ENCODE measurements around the gene TPK1.

DNA sequence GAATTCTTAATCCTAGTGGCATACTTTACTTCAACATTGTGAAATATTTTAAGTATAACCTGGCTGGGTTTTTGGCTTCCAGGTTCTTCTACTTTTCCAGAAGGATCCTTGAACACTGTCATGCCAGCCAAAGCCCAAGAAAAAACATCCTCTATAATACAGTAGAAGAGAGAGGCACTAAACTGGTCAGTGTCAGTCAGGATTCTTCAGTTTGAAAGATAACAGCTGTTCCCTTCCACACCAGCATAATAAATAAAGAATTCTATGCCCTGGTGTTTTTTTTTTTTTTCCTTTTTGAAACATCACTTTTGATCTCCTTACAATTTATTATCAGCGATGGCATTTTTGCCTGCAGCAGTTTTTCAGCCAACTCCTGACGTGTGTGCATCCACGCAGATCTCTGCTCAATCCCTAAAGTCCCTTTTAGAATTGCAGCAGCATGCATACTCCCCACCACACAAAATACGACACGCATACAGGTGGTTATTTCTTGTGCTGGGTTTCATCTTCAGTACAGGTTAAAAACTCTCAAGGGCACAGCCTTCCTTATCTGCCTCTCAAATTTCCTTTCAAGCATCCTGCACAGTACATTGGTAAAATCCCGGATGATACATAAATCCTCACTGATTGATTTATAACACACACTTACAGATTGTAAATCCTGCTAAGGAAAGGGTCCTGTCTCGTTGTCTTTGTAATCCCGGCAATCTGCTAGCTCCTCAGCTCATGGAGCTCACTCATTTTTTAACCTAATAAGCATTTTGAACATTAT is 100.2 kb downstream of the TPK1 start:
- TF ChIP-seq, protein P1, sequence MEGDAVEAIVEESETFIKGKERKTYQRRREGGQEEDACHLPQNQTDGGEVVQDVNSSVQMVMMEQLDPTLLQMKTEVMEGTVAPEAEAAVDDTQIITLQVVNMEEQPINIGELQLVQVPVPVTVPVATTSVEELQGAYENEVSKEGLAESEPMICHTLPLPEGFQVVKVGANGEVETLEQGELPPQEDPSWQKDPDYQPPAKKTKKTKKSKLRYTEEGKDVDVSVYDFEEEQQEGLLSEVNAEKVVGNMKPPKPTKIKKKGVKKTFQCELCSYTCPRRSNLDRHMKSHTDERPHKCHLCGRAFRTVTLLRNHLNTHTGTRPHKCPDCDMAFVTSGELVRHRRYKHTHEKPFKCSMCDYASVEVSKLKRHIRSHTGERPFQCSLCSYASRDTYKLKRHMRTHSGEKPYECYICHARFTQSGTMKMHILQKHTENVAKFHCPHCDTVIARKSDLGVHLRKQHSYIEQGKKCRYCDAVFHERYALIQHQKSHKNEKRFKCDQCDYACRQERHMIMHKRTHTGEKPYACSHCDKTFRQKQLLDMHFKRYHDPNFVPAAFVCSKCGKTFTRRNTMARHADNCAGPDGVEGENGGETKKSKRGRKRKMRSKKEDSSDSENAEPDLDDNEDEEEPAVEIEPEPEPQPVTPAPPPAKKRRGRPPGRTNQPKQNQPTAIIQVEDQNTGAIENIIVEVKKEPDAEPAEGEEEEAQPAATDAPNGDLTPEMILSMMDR (IDR thresholded peaks at IDR 0.05; ENCODE audit: control extremely low read depth in 1 of 3, insufficient read depth in 1 of 3, low read depth in 1 of 3, low read length in 3 of 3), result no peak
- TF ChIP-seq, protein P2, sequence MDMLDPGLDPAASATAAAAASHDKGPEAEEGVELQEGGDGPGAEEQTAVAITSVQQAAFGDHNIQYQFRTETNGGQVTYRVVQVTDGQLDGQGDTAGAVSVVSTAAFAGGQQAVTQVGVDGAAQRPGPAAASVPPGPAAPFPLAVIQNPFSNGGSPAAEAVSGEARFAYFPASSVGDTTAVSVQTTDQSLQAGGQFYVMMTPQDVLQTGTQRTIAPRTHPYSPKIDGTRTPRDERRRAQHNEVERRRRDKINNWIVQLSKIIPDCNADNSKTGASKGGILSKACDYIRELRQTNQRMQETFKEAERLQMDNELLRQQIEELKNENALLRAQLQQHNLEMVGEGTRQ (IDR thresholded peaks at IDR 0.05; ENCODE audit: low read length), result no peak
- TF ChIP-seq ZNF274 (IDR thresholded peaks at IDR 0.05; ENCODE audit: borderline replicate concordance, extremely low read depth, low read length) (no peak), BCL11A (IDR thresholded peaks at IDR 0.05; ENCODE audit: low read depth in 2 of 2, low read length in 2 of 2) (no peak), SIX5 (IDR thresholded peaks at IDR 0.05; ENCODE audit: low read depth, low read length) (no peak), EZH2 (IDR thresholded peaks at IDR 0.05; ENCODE audit: low read depth, low read length, severe bottlenecking) (no peak), EP300 (IDR thresholded peaks at IDR 0.05; ENCODE audit: borderline replicate concordance in 1 of 2, low read depth in 2 of 2, low read length in 2 of 2) (no peak), RAD21 (IDR thresholded peaks at IDR 0.05 in 1 of 2, conservative IDR thresholded peaks at IDR 0.05 in 1 of 2; ENCODE audit: low read depth in 2 of 2, low read length in 2 of 2) (no peak)

Data from H1 (cell line).